H1 (cell line): ENCODE results near the gene OR11A1. TPM values are rescaled to one million over a fixed set of nuclear protein-coding genes. Genes with fewer than 3 reads are reported as not detected.

Experiments
- CHD2 ChIP-seq: IDR thresholded peaks from 2 replicates; pipeline ENCODE4 v1.6.1; 2012; ENCODE audit warnings: low read length, improper control_type of control experiment
- CHD7 ChIP-seq: fragments of 300-600 bp; sonication (generic); IDR thresholded peaks from 2 replicates; pipeline ENCODE4 v1.7.1; 2012; ENCODE audit warnings: low read length, moderate library complexity, mild to moderate bottlenecking, inconsistent platforms; ENCODE audit not compliant: insufficient replicate concordance
- CREB1 ChIP-seq: IDR thresholded peaks from 2 replicates; pipeline ENCODE4 v1.6.1; 2012; ENCODE audit warnings: inconsistent platforms
- EP300 ChIP-seq, 2 experiments: IDR thresholded peaks; 1 replicate in 1 of 2; 2 replicates in 1 of 2; pipeline ENCODE4 v1.6.1; 2011 to 2012; ENCODE audit warnings: low read depth in 2 of 2, low read length in 2 of 2, mild to moderate bottlenecking in 2 of 2, borderline replicate concordance in 1 of 2, inconsistent platforms in 1 of 2, moderate library complexity in 1 of 2
- GABPA ChIP-seq: IDR thresholded peaks from 2 replicates; pipeline ENCODE4 v1.6.1; 2011; ENCODE audit warnings: mild to moderate bottlenecking, low read length, moderate library complexity, borderline replicate concordance; ENCODE audit not compliant: insufficient read depth
- JUND ChIP-seq: IDR thresholded peaks from 2 replicates; pipeline ENCODE4 v1.6.1; 2011; ENCODE audit warnings: mild to moderate bottlenecking, improper control_type of control experiment, low read length
- POLR2AphosphoS5 ChIP-seq: IDR thresholded peaks from 2 replicates; pipeline ENCODE4 v1.6.1; 2011; ENCODE audit warnings: low read depth, low read length
- RNF2 ChIP-seq: fragments of 200-900, 300-1000 bp; sonication (generic); IDR thresholded peaks from 2 replicates; pipeline ENCODE4 v1.7.1; 2016; ENCODE audit warnings: borderline replicate concordance, low read depth, mild to moderate bottlenecking, antibody characterized with exemption, low read length; ENCODE audit not compliant: poor library complexity, severe bottlenecking; ENCODE audit errors: missing control alignments
- RXRA ChIP-seq: IDR thresholded peaks from 2 replicates; pipeline ENCODE4 v1.6.1; 2011; ENCODE audit warnings: low read depth, mild to moderate bottlenecking, low read length, moderate library complexity; ENCODE audit not compliant: insufficient read depth
- SP1 ChIP-seq: IDR thresholded peaks from 2 replicates; pipeline ENCODE4 v1.6.1; 2011; ENCODE audit warnings: low read depth, low read length
- SRF ChIP-seq: IDR thresholded peaks from 2 replicates; pipeline ENCODE4 v1.6.1; 2011; ENCODE audit warnings: mild to moderate bottlenecking, low read depth, low read length, moderate library complexity
- TAF1 ChIP-seq: IDR thresholded peaks from 2 replicates; pipeline ENCODE4 v1.6.1; 2011; ENCODE audit warnings: mild to moderate bottlenecking, low read depth, low read length
- ZNF274 ChIP-seq: IDR thresholded peaks from 2 replicates; pipeline ENCODE4 v1.7.0; 2012; ENCODE audit warnings: low read length, borderline replicate concordance; ENCODE audit errors: extremely low read depth
- polyA plus RNA-seq, 7 experiments: library from polyadenylated mRNA; depleted of rRNA in 3 of 7; stranded (reverse) in 5 of 7; unstranded in 2 of 7; fragments of >200 nt in 5 of 7; fragments of 200-250 nt in 2 of 7; gene quantifications; 1 replicate in 5 of 7; 2 replicates in 1 of 7; 4 replicates in 1 of 7; pipeline versions ENCODE4 v1.2.1 to v1.2.3, GENCODE V29; 2011 to 2013; ENCODE audit warnings: missing spikeins in 2 of 7, mixed read lengths in 2 of 7
- total RNA-seq: library from RNA; stranded (reverse); fragmentation: NEBNext Ultra II Directional; extraction: Animal tissue kit (Norgen Biotek cat#: 25700); gene quantifications from 2 replicates; pipeline ENCODE4 v1.2.1, GENCODE V29; 2021

The OR11A1 gene
- total and polyA plus RNA-seq, 2 of the 8 experiments (the other 6 are each of a cell fraction or from before 2014, with no cell fraction given) = not detected

GRCh38 chr6:29500594-29500993, 43.7 kb upstream of the OR11A1 start (continued):
- TF ChIP-seq CHD7 (no peak), CREB1 (no peak), RNF2 (no peak), JUND (no peak), CHD2 (no peak), SP1 (no peak), POLR2AphosphoS5 (no peak), GABPA (no peak), TAF1 (no peak), EP300 (IDR thresholded peaks at IDR 0.05; ENCODE audit: borderline replicate concordance in 1 of 2, low read depth in 2 of 2, low read length in 2 of 2) (no peak), RXRA (no peak), ZNF274 (no peak), SRF (no peak)
